Tibial artery (tissue), 4 donors: Measurements from ENCODE around the gene MACROD2.

ENCODE experiments used
- DNase-seq, 2 donors: peaks; one replicate each; pipeline ENCODE4 v3.0.0-alpha.2; 2019
- H3K27ac ChIP-seq, 2 donors: fragments of 200-600 bp; sonication (generic) in 1 of 2; 1 replicate in 1 of 2; 2 replicates in 1 of 2; pipeline ENCODE4 v1.5.1; 2018 to 2019; ENCODE audit warnings: mild to moderate bottlenecking in 1 of 2
- H3K27me3 ChIP-seq, 2 donors: fragments of 200-600 bp; sonication (generic) in 1 of 2; one replicate each; pipeline versions ENCODE4 v1.5.1 to v1.6.0; 2016 to 2019
- H3K36me3 ChIP-seq, 3 donors: fragments of 200-600 bp; sonication (generic) in 2 of 3; one replicate each; pipeline ENCODE4 v1.5.1; 2016 to 2019; ENCODE audit warnings: mild to moderate bottlenecking in 2 of 3
- H3K4me1 ChIP-seq, 4 donors: fragments of 200-600 bp; sonication (generic) in 2 of 4; 1 replicate in 3 of 4; 2 replicates in 1 of 4; pipeline ENCODE4 v1.5.1; 2016 to 2019
- H3K4me3 ChIP-seq, 2 donors: fragments of 200-600 bp; sonication (generic) in 1 of 2; 1 replicate in 1 of 2; 2 replicates in 1 of 2; pipeline ENCODE4 v1.5.1; 2018 to 2019; ENCODE audit warnings: mild to moderate bottlenecking in 2 of 2
- H3K9me3 ChIP-seq, 3 donors: fragments of 200-600 bp; sonication (generic) in 1 of 3; one replicate each; pipeline ENCODE4 v1.5.1; 2016 to 2019
- CTCF ChIP-seq, 2 experiments: fragments of 200-600 bp in 1 of 2; fragments of 450-650 bp in 1 of 2; IDR thresholded peaks; one replicate each; pipeline ENCODE4 v1.5.1; 2017 to 2019; ENCODE audit warnings: antibody characterized with exemption in 2 of 2, mild to moderate bottlenecking in 1 of 2, moderate library complexity in 1 of 2
- intact Hi-C: fragments of 100-400 bp; cut with DNase I; formaldehyde crosslinking; loops from one replicate; pipeline ENCODE4 v1.15.0; 2023; ENCODE audit warnings: low total_unique reads

Gene MACROD2

GRCh38 chr20:14845199-14846160 lies 850.2 kb downstream of the MACROD2 start:
- no peak for TF ChIP-seq CTCF (IDR thresholded peaks at IDR 0.05)
- H3K4me3 ChIP-seq = no peak overlapping the region
- no peaks in the 10 kb centered on the region for H3K9me3 ChIP-seq
- no peak for DNase-seq
- no peaks in the 10 kb centered on the region for H3K4me1 ChIP-seq
- H3K36me3 ChIP-seq = no peaks in the 10 kb centered on the region
- H3K27ac ChIP-seq = no peak overlapping the region
- no peaks in the 10 kb centered on the region for H3K27me3 ChIP-seq
- intact Hi-C loops = no loop called here

GRCh38 chr20:14848806-14849205 lies 853.5 kb downstream of the MACROD2 start:
- TF ChIP-seq CTCF (IDR thresholded peaks at IDR 0.05) = no peak
- no peak for DNase-seq
- Histone ChIP-seq H3K4me1 (no peaks in the 10 kb centered on the region), H3K27me3 (no peaks in the 10 kb centered on the region), H3K36me3 (no peaks in the 10 kb centered on the region), H3K4me3 (no peak overlapping the region), H3K27ac (no peak overlapping the region), H3K9me3 (no peaks in the 10 kb centered on the region)
- intact Hi-C loops = no loop called here

- Histone ChIP-seq H3K36me3 (no peaks in the 10 kb centered on the region), H3K4me3 (no peak overlapping the region), H3K4me1 (no peaks in the 10 kb centered on the region), H3K9me3 (no peaks in the 10 kb centered on the region), H3K27ac (no peak overlapping the region), H3K27me3 (no peaks in the 10 kb centered on the region)
- intact Hi-C loops = no loop called here
- DNase-seq = no peak
- no peak for TF ChIP-seq CTCF (IDR thresholded peaks at IDR 0.05)
These were observed 857.8 kb downstream of the MACROD2 start for GRCh38 chr20:14853079-14853478.

GRCh38 chr20:14855171-14855570 lies 859.9 kb downstream of the MACROD2 start:
- no peak for TF ChIP-seq CTCF (IDR thresholded peaks at IDR 0.05)
- DNase-seq = no peak
- Histone ChIP-seq H3K4me1 (peaks cover 0 to 2% (median under 1%) of the 10 kb centered on the region in 4 donors), H3K36me3 (no peaks in the 10 kb centered on the region), H3K4me3 (no peak overlapping the region), H3K27ac (no peak overlapping the region), H3K9me3 (no peaks in the 10 kb centered on the region), H3K27me3 (no peaks in the 10 kb centered on the region)
- intact Hi-C loops = no loop called here

- DNase-seq = no peak
- intact Hi-C loops = no loop called here
- TF ChIP-seq CTCF (IDR thresholded peaks at IDR 0.05) = no peak
- H3K36me3 ChIP-seq = no peaks in the 10 kb centered on the region
- no peaks in the 10 kb centered on the region for H3K9me3 ChIP-seq
- peaks cover 0 to 10% (median 3%) of the 10 kb centered on the region in 4 donors for H3K4me1 ChIP-seq
- H3K27me3 ChIP-seq = no peaks in the 10 kb centered on the region
- H3K4me3 ChIP-seq = no peak overlapping the region
- H3K27ac ChIP-seq = no peak overlapping the region
These were observed 864.3 kb downstream of the MACROD2 start for GRCh38 chr20:14859627-14860026.
